Measurements from ENCODE around the gene GATAD2A.

The GATAD2A gene

GRCh38 chr19:19490214-19490968, 84.9 kb downstream of the GATAD2A start:
- peak; percentile 84 to 89 for DNase-seq

GRCh38 chr19:19491321-19492025, 86.0 kb downstream of the GATAD2A start:
- no peak for DNase-seq

- DNase-seq: no peak
These were observed 86.6 kb downstream of the GATAD2A start for GRCh38 chr19:19492026-19492610.

- no peak for DNase-seq
These were observed 88.5 kb downstream of the GATAD2A start for GRCh38 chr19:19493841-19494546.

- no peak for DNase-seq
These were observed 90.4 kb downstream of the GATAD2A start for GRCh38 chr19:19495614-19496603.

- no peak for DNase-seq
These were observed 92.9 kb downstream of the GATAD2A start for GRCh38 chr19:19498255-19498991.

- DNase-seq: no peak
These were observed 94.0 kb downstream of the GATAD2A start for GRCh38 chr19:19499272-19499995.

- DNase-seq: no peak
These were observed 95.6 kb downstream of the GATAD2A start for GRCh38 chr19:19500975-19501644.

- DNase-seq: no peak
These were observed 96.3 kb downstream of the GATAD2A start for GRCh38 chr19:19501798-19502197.

- no peak for DNase-seq
These were observed 96.8 kb downstream of the GATAD2A start for GRCh38 chr19:19502281-19502680.

GRCh38 chr19:19502808-19503602, 97.5 kb downstream of the GATAD2A start:
- DNase-seq: no peak

- no peak for DNase-seq
These were observed 99.5 kb downstream of the GATAD2A start for GRCh38 chr19:19504754-19505668.

GRCh38 chr19:19505669-19506326, 100.3 kb downstream of the GATAD2A start:
- no peak for DNase-seq

GRCh38 chr19:19506592-19506991, 101.1 kb downstream of the GATAD2A start:
- no peak for DNase-seq

GRCh38 chr19:19507354-19507753, 101.9 kb downstream of the GATAD2A start:
- no peak for DNase-seq

- no peak for DNase-seq
These were observed 102.7 kb downstream of the GATAD2A start for GRCh38 chr19:19508217-19508616.

- no peak for DNase-seq
These were observed 105.0 kb downstream of the GATAD2A start for GRCh38 chr19:19510432-19510831.
